HepG2 (cell line): Measurements from ENCODE around the gene GLI3. TPM values are rescaled to one million over a fixed set of nuclear protein-coding genes. Genes with fewer than 3 reads are reported as not detected.

ENCODE experiments used
- ATAC-seq: fragments of 200-7000 bp; cut with Tn5 transposase; 3 replicates; pipeline ENCODE4 v1.9.1; 2020; ENCODE audit warnings: mild to moderate bottlenecking, moderate library complexity
- BruUV-seq: library from RNA; stranded (reverse); fragments of 400-500 nt; replicated peaks from 2 replicates; lab custom pipeline; 2021; lab: Mats Ljungman, UMichigan
- CTCF ChIA-PET: fragments of 300-600 bp; formaldehyde crosslinking; extraction: SDS; loops from one replicate; lab custom pipeline; 2021; ENCODE audit warnings: low total read pairs, inconsistent platforms, low intra/inter-chr PET ratio; lab: Yijun Ruan, JAX
- POLR2A ChIA-PET: fragments of 350-600 bp; sonication (Branson Sonifier 250); formaldehyde crosslinking; loops from one replicate; lab custom pipeline; 2020; ENCODE audit warnings: antibody characterized with exemption, inconsistent platforms; lab: Yijun Ruan, JAX
- DNase-seq: peaks from one replicate; pipeline ENCODE4 v3.0.0-alpha.2; 2015; ENCODE audit warnings: low spot score
- FAIRE-seq: peaks from 3 replicates; lab custom pipeline; 2011; peaks lifted over from hg19 to GRCh38; lab: Jason Lieb, UNC
- H2AFZ ChIP-seq: one replicate; pipeline ENCODE4 v1.6.1; 2011; ENCODE audit warnings: low read length, inconsistent platforms
- H3K27ac ChIP-seq: fragments of 300-600 bp; 3 replicates; pipeline ENCODE4 v1.8.0; 2011; ENCODE audit warnings: mixed run types, mild to moderate bottlenecking, mixed read lengths, low read length, inconsistent platforms; ENCODE audit not compliant: insufficient read depth; ENCODE audit errors: extremely low read length
- H3K27me3 ChIP-seq, 2 experiments: fragments of 200-600 bp in 1 of 2; 2 replicates in 1 of 2; 3 replicates in 1 of 2; pipeline versions ENCODE4 v1.6.0 to v1.8.0; 2011; ENCODE audit warnings: low read length in 2 of 2, mild to moderate bottlenecking in 2 of 2, moderate library complexity in 2 of 2, inconsistent platforms in 1 of 2; ENCODE audit not compliant: insufficient read depth in 2 of 2, control insufficient read depth in 1 of 2
- H3K36me3 ChIP-seq, 2 experiments: fragments of 200-600 bp in 1 of 2; replicated peaks in 1 of 2; 2 replicates in 1 of 2; 3 replicates in 1 of 2; pipeline versions ENCODE4 v1.5.1 to v1.8.0; 2011; ENCODE audit warnings: low read length in 2 of 2, inconsistent platforms in 1 of 2; ENCODE audit not compliant: insufficient read depth in 2 of 2, control insufficient read depth in 1 of 2
- H3K4me1 ChIP-seq: 2 replicates; pipeline ENCODE4 v1.5.1; 2012; ENCODE audit warnings: low read length, inconsistent platforms; ENCODE audit not compliant: insufficient read depth
- H3K4me2 ChIP-seq: 2 replicates; pipeline ENCODE4 v1.6.0; 2011; ENCODE audit warnings: low read depth, low read length, inconsistent platforms
- H3K4me3 ChIP-seq, 3 experiments: fragments of 200-600 bp in 1 of 3; sonication (generic), shearing (Covaris generic) in 1 of 3; replicated peaks in 1 of 3; 2 replicates each; pipeline ENCODE4 v1.5.1; 2011 to 2016; ENCODE audit warnings: low read length in 3 of 3, inconsistent platforms in 2 of 3, low read depth in 2 of 3, mild to moderate bottlenecking in 2 of 3, control low read depth in 1 of 3, mixed read lengths in 1 of 3; ENCODE audit not compliant: insufficient read depth in 1 of 3
- H3K79me2 ChIP-seq: one replicate; pipeline ENCODE4 v1.6.1; 2011; ENCODE audit warnings: low read length, inconsistent platforms; ENCODE audit not compliant: insufficient read depth
- H3K9ac ChIP-seq: 2 replicates; pipeline ENCODE4 v1.6.0; 2011; ENCODE audit warnings: mild to moderate bottlenecking, low read depth, low read length, inconsistent platforms; ENCODE audit not compliant: insufficient read depth
- H3K9me3 ChIP-seq: 2 replicates; pipeline ENCODE4 v1.5.1; 2012; ENCODE audit warnings: mild to moderate bottlenecking, low read length
- H4K20me1 ChIP-seq: 2 replicates; pipeline ENCODE4 v1.6.0; 2011; ENCODE audit warnings: inconsistent platforms, mild to moderate bottlenecking, low read length, moderate library complexity; ENCODE audit not compliant: insufficient read depth
- ARHGAP35 ChIP-seq: sonication (generic); formaldehyde crosslinking; IDR thresholded peaks from 2 replicates; pipeline ENCODE4 v1.9.0; 2022; ENCODE audit warnings: mild to moderate bottlenecking, inconsistent platforms, moderate library complexity, missing genetic modification reagents, borderline replicate concordance
- EZH2 ChIP-seq: conservative IDR thresholded peaks from 2 replicates; pipeline ENCODE4 v1.6.1; 2012; ENCODE audit warnings: mild to moderate bottlenecking, low read depth, low read length, moderate library complexity
- FOXA1 ChIP-seq, 2 experiments: fragments of 450-650 bp in 1 of 2; sonication (generic) in 1 of 2; formaldehyde crosslinking in 1 of 2; IDR thresholded peaks; 2 replicates each; pipeline versions ENCODE4 v1.4.0 to v1.6.1; 2016 to 2020; ENCODE audit warnings: missing genetic modification reagents in 1 of 2
- FUBP1 ChIP-seq: sonication (generic); formaldehyde crosslinking; IDR thresholded peaks from 2 replicates; pipeline ENCODE4 v1.5.1; 2020; ENCODE audit warnings: missing genetic modification reagents, mild to moderate bottlenecking, borderline replicate concordance
- PREB ChIP-seq: sonication (generic); formaldehyde crosslinking; IDR thresholded peaks from 2 replicates; pipeline ENCODE4 v1.4.0; 2020; ENCODE audit warnings: missing genetic modification reagents
- RAD51 ChIP-seq: fragments of 450-650 bp; IDR thresholded peaks from 2 replicates; pipeline ENCODE4 v1.6.1; 2016; ENCODE audit warnings: borderline replicate concordance
- THAP9 ChIP-seq: sonication (generic); formaldehyde crosslinking; IDR thresholded peaks from 2 replicates; pipeline ENCODE4; 2020; ENCODE audit warnings: missing genetic modification reagents, mild to moderate bottlenecking, borderline replicate concordance
- TIGD3 ChIP-seq: sonication (generic); formaldehyde crosslinking; IDR thresholded peaks from 2 replicates; pipeline ENCODE4 v1.5.1; 2020; ENCODE audit warnings: mild to moderate bottlenecking, missing genetic modification reagents, borderline replicate concordance
- ZBTB8A ChIP-seq: sonication (generic); formaldehyde crosslinking; IDR thresholded peaks from 2 replicates; pipeline ENCODE4 v1.4.0; 2020; ENCODE audit warnings: mild to moderate bottlenecking, low read depth, missing genetic modification reagents, borderline replicate concordance
- ZNF451 ChIP-seq: sonication (generic); formaldehyde crosslinking; IDR thresholded peaks from 2 replicates; pipeline ENCODE4 v1.5.0; 2020; ENCODE audit warnings: mild to moderate bottlenecking, missing genetic modification reagents
- ZNF687 ChIP-seq: sonication (generic); formaldehyde crosslinking; IDR thresholded peaks from 2 replicates; pipeline ENCODE4 v1.5.1; 2020; ENCODE audit warnings: mild to moderate bottlenecking, missing genetic modification reagents, moderate library complexity
- WGBS: methylation state at CpG from one replicate; pipeline ENCODE4 v1.1.6; 2017; ENCODE audit warnings: low lambda C conversion rate; 5-methylcytosine and 5-hydroxymethylcytosine counted together
- in situ Hi-C: cut with HindIII; loops from 2 replicates; pipeline ENCODE4 v1.10.0; 2017; ENCODE audit warnings: low pct_unique_long_range_greater_than_20kb; ENCODE audit not compliant: extremely low pct_ligation_motif_present
- intact Hi-C: fragments of 100-400 bp; cut with micrococcal nuclease; formaldehyde crosslinking; loops from one replicate; pipeline ENCODE4 v1.10.0; 2022; ENCODE audit not compliant: unreplicated experiment
- polyA plus RNA-seq, 8 experiments: library from polyadenylated mRNA; depleted of rRNA in 3 of 8; stranded (reverse) in 7 of 8; unstranded in 1 of 8; fragments of >200 nt; fragmentation: Illumina TruSeq in 4 of 8; extraction: Trizol in 4 of 8; gene quantifications; 2 replicates each; pipeline versions ENCODE4 v1.2.1 to v1.2.3, GENCODE V29; 2011 to 2016; ENCODE audit warnings: low read depth in 4 of 8, missing spikeins in 1 of 8, mixed read lengths in 1 of 8; ENCODE audit not compliant: insufficient read depth in 1 of 8
- total RNA-seq, 5 experiments: library from RNA; depleted of rRNA; stranded (reverse); fragments of >200 nt; fragmentation: Illumina TruSeq; extraction: Trizol; gene quantifications; 2 replicates each; pipeline ENCODE4 v1.2.3, GENCODE V29; 2016; ENCODE audit warnings: low read depth in 1 of 5

The GLI3 gene
- total and polyA plus RNA-seq, 2 of the 13 experiments (the other 11 are each of a cell fraction or from before 2014, with no cell fraction given): not detected

- no TSS peak for BruUV-seq
- H3K9ac ChIP-seq: no peak overlapping the region
- no peak overlapping the region for H3K27ac ChIP-seq
- FAIRE-seq (no peak), ATAC-seq (no peak), DNase-seq (no peak)
- no peaks in the 10 kb centered on the region for H3K36me3 ChIP-seq
- no peak overlapping the region for H3K4me2 ChIP-seq
- peaks cover 7% of the 10 kb centered on the region for H3K4me1 ChIP-seq
- H3K27me3 ChIP-seq: no peaks in the 10 kb centered on the region; a peak in 1 of 5 replicates
- CTCF ChIA-PET: no interaction called here
- H3K4me3 ChIP-seq: no peak overlapping the region
- in situ Hi-C loops: no loop called here
- intact Hi-C loops: no loop called here
- no peaks in the 10 kb centered on the region for H4K20me1 ChIP-seq
- H3K9me3 ChIP-seq: no peaks in the 10 kb centered on the region
- 3% methylated on average over 7 of the region's 7 CpGs for WGBS
- POLR2A ChIA-PET: no interaction called here
- H2AFZ ChIP-seq: no peak overlapping the region
- no peaks in the 10 kb centered on the region for H3K79me2 ChIP-seq
- TF ChIP-seq EZH2 (no peak), FUBP1 (CRISPR knock-in tag) (no peak), FOXA1 (IDR thresholded peaks at IDR 0.05) (no peak), FOXA1 (CRISPR knock-in tag; IDR thresholded peaks at IDR 0.05) (no peak), PREB (CRISPR knock-in tag) (no peak), ZBTB8A (CRISPR knock-in tag) (no peak), ZNF451 (no peak), RAD51 (no peak), THAP9 (CRISPR knock-in tag) (no peak), ZNF687 (CRISPR knock-in tag) (no peak), TIGD3 (CRISPR knock-in tag) (no peak), ARHGAP35 (no peak)
Observed at GRCh38 chr7:42155584-42156290, 81.3 kb downstream of the GLI3 start.
